GM21367 (cell line): Measurements from ENCODE around the gene TDRD7.
A peak's percentile ranks its signal among the peaks of the same experiment; 100 is the strongest.

Source experiments
- ATAC-seq: cut with Tn5 transposase; IDR thresholded peaks from one replicate; pipeline ENCODE4 v1.9.1; 2021; ENCODE audit not compliant: unreplicated experiment

TDRD7 gene

DNA sequence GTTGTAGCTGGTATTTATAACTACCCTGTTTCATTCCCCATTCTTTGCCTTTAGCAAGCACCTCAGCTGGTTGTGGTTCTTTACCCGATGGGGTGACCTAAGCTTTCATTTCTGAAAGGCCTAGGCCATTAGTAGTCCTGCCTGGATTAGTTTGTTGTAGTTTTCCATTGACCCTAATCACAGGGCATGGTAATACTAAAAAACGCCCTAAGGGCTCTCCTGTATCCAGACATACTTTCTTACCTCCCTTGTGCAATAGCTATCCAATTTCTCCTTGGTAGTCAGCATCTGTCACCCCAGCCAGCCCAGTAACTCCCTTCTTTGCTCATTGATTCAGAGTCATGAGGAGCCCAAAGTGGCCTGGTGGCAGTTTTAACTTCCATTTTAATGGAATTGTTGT is 113.6 kb downstream of the TDRD7 start:
- no peak for ATAC-seq

DNA sequence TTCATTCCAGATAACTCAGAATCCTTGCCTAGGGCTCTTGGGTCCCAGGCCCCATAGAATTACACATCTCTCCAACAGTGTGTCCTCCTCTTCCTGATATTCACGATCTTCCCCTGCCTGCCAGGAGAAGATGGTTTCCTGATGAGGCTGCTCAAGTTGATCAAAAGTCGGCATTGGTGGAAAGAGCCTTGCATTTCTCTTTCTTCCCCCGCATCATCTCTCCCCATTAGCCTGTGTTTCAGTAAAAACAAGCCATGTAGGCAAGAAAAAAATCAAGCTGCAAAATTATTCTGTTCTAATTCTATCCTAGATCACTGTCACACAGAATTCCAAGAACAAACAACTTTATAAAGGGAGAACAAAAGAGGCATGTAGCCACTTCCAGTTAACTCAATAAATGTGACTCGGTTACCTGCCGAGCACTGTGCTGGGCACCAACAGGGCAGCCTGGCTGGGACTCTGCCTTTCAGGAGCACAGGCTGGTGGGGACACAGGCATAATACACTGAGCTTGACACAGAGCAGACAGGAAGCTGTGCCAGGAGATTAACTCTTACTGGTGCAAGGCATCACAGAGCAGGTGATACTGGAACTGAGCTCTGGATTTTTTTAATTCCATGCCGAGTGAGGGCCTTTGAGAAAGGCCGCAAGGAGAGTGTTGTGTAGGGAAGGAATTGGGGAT is 115.1 kb downstream of the TDRD7 start:
- ATAC-seq: no peak

DNA sequence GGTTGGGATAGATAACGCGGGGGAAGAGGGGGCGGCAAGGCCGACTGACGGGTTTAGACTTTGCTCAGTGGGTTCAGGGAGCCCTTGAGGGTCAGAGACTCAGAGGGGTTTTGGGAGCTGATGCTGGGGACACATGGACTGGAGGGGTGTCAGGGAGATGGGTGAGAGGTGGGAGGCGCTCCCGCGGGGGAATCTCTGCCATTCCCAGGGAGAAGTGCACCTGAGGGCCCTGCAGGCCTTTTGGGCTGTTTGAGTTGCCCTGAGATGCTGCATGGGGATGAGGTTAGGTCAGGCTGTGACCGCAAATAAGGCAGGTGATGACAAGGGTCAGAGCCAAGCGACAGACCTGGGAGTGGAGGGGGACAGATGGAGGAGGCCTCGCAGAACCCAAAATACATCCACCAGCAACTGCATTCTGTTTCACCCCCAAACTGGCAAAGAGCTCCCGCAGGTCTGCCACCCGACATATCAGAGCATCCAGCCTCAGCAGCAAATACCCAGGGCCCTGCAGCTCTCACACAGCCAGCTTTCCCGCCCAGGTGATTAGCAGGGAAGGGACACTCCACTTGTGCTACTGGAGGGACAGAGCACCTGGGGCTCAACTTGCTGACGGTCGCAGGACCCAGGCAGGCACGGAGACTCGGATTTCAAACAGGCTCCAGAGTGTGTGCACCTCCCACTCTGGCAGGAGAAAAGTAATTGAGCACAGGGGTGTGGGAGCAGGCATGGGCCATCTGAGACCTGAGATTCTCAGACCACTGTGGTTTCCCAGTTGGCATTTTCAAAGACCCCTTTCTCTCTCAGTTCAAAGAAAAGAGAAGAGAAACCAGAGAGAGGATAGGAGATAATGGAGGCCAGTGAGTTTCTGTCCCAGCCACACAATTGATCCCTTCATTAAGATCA is 116.0 kb downstream of the TDRD7 start:
- ATAC-seq: no peak

DNA sequence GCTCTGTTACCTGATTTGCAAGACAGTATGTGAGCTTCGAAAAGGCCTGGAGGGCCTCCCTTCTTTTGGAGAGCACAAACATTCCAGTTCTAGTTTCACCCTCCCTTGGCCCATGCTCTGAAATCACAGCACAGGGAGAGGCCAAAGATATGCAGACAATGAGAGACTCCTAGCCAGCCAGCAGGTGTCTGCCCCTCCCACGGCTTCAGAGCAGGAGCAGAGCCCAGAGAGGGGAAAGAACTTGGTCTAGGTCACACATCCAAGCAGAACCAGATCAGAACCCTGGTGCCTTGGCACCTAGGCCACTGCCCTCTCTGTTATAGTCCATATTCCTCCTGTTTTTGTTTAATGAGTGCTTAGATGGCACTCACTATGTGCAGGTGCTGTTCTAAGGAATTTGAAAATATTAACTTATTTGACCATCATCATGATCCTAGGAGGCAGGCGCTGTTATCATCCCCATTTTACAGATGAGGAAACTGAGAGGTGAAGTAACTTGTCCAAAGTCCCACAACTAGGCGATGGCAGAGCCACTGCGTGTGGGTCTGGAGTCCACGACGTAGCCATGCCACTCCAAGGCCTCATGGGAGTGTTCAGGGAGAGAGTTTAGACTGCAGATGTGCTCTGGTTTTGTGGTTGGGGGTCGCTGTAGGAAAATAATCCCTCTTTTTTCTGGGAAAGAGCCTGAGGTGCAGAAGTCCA is 116.8 kb downstream of the TDRD7 start:
- no peak for ATAC-seq

DNA sequence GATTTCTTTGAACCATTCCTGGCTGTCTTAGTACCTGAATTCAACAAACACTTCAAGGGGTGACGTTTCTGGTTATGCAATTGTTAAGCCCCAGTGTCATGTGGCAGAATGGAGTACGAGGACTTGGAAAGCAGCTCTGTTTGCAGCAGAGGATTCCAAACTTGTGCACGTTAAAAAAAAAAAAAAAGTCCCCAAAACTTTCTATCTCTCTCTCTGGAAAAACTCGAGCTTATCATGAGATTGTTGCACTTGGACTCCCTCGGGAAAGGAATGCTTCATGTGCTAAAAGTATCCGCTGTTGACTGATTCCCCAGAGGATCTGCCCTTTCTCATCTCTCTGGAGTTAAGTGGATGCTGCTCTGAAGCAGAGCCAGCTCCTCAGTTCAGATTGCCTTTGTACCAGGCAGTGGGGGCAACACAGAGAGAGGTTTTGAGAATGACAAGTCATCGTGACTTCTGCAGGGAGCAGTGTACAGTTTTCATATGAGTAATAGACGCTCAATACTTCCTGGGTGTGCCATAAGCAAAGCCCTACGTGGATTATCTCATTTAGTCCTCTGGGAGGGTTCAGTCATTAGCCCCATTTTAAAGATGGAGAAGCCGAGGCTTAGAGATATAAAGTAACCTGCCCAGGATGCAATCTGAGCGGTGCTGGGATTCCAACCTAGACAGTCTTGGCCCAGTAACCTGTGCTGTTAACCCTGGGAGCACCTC is 117.6 kb downstream of the TDRD7 start:
- peak; percentile 76 for ATAC-seq

DNA sequence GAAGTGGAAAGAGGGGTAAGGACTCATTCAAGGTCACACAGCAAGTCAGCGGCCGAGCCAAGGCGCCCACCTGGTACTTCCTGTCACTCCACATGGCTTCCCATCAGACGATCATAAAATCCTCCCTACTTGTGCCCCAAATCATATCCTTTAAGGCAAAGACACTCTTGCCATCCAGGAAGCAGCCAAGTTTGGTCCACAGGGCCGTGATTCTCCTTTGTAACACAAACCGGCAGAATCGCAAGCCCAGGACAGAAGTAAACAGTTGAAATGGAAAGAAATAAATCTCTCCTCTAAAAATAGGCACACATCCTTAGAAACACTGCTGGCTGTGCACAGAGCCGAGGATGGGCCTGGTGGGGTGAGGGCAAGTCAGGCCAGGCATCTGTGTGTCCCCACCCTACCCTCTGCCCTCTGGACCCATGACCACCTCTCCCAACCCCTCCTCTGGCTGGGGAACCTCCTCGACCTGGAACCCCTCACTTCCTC is 120.0 kb downstream of the TDRD7 start:
- no peak for ATAC-seq

DNA sequence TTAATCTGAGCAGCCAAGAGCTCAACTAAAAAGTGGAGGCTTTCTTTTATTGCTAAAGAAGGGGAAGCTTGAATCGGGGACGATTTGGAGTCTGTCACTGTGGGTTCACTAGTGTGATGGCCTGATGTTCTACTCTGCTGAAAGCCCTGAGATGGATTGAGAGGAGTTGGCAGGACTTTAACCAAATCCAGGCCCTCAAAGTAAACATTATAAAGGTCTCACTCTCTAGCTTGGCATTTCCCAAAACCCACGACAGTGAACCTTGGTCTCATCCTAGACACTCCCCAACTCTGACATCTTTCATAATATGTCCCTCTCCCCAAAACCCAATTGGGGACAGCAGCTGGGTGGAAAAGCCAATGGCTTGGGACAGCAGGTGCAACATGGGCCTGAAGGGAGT is 122.3 kb downstream of the TDRD7 start:
- no peak for ATAC-seq

DNA sequence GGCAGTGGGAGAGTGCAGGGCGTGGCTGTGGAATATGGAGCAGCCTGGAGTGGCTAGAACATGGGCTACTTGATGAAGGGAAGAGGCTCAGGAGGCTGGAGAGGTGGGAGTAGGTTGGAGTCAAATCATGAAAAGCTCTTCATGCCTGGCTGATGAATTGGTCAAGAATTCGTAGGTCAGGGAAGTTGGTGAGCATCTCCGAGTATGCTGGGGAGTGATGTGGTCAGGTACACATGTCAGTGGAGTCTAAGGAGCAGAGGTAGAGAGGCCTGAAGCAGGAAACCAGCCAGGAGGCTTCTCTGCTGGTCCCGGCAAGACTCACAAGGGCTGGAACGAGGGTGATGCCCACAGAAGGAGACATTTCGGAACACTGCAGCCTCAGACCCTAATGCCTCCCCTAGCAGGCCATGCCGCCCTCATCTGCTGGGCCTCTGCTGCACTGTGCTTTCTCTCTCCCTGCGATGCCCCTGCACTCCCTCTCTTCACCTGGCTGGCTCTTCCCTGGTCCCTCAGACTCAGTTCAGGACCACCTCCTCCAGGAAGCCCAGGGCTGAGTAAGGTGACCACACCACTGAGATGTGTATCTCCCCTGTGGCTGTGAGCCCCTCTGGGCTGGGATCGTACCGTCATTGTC is 123.2 kb downstream of the TDRD7 start:
- no peak for ATAC-seq

DNA sequence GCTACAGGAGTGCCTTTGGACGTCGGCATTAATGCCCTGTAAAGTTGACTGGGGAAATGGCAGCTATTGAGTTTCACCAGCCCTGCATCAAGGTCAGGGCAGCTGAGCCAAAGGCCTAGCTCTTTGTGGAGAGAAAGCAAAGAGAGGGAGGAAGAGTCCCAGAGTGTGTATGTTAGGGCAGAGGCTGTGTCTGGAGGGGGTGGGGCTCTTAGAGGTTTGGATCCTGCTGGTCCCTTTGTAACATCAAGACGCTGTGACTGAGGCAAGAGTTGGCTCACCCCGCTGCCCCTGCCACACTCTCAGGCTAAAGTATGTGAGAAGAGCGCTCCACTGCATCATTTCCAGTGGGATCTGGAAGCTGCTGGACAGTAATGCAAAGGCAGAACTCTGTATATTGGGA is 123.9 kb downstream of the TDRD7 start:
- no peak for ATAC-seq

DNA sequence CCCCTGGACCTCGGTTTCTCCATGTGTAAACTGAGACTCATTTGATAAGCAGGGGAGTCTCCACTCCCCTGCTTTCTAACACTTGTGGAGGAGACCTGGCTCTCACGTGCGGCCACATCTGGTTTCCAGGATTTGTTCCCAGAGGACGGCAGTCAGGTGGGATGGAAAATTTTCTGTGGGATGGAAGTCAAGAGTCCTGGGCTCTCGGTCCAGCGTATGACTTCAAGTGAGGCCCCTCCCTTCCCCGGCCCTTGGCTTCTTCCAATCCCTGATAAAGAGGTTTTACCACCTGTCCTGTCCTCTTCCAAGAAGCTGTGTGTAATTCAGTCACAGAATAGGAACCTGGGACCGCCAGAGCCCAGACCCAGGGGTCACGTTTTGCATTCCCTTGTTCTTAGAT is 124.6 kb downstream of the TDRD7 start:
- ATAC-seq: no peak

DNA sequence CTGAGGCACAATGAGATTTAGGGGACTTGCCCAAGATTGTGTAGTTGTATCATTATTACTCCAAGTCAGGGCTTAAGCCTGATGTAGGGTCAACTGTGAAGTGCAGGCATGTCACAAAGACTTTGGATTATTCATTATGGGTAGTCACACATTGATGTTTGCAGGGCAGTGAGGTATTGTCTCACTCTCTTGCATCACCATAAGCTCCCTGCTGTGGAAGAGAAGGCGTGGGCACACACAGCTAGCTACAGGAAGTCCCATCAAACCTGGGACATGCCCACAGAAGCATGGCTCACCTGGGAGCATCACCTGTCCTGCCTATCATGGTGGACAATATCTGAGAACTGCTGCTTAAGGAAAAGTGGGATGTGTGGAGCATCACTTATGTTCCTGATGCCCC is 131.7 kb downstream of the TDRD7 start:
- ATAC-seq: no peak

DNA sequence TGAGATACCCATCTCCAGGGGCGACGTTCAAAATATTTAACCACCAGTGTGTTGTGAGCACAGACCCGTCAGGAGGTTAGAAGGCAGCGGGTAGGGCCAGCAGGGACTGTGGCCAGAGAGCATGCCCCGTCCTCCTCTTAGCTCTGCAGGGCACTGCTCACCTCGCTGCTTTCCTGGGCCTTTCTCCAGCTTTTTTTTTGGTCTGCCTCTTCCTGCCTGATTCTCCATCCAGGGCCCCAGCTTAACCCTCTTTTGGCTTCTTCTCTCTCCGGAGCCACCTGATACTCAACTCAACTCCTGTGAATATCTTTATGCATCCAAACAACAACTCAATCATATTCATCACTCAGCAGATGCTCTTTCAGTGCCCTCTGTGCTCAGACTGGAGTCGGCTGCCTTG is 133.6 kb downstream of the TDRD7 start:
- no peak for ATAC-seq
